ENCODE measurements around the gene AOAH. TPM values are rescaled to one million over a fixed set of nuclear protein-coding genes. Genes with fewer than 3 reads are reported as not detected.

The AOAH gene
- total and polyA plus RNA-seq, 11 donors: 0.65 to 42.0 (median 1.8) TPM

DNA sequence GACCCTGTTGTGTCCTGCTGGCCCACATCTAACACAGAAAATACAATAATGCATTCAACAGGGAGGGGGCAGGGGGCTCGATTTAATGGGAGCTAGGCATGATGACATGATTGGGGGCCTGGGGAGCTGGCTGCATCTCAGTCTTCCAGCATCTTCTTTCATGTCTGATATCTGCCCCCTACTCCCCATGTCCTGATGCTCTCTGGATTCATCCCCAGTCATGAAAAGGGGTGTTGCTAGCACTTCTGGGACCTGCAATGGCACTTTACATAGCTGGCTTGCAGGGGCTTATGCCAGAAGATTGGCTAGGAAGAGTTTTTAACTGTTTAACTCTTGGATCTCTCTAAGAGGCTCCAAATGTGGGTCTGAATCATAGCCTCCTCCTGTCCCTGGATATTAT is 94.9 kb downstream of the AOAH start:
- intact Hi-C loops (cut with DNase I): no loop called here
- peaks cover 0 to 42% (median 0%) of the 10 kb centered on the region in 9 donors for H3K36me3 ChIP-seq
- no peak for DNase-seq
- no peak for ATAC-seq
- TF ChIP-seq, protein P1, sequence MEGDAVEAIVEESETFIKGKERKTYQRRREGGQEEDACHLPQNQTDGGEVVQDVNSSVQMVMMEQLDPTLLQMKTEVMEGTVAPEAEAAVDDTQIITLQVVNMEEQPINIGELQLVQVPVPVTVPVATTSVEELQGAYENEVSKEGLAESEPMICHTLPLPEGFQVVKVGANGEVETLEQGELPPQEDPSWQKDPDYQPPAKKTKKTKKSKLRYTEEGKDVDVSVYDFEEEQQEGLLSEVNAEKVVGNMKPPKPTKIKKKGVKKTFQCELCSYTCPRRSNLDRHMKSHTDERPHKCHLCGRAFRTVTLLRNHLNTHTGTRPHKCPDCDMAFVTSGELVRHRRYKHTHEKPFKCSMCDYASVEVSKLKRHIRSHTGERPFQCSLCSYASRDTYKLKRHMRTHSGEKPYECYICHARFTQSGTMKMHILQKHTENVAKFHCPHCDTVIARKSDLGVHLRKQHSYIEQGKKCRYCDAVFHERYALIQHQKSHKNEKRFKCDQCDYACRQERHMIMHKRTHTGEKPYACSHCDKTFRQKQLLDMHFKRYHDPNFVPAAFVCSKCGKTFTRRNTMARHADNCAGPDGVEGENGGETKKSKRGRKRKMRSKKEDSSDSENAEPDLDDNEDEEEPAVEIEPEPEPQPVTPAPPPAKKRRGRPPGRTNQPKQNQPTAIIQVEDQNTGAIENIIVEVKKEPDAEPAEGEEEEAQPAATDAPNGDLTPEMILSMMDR (IDR thresholded peaks at IDR 0.05): no peak
- TF ChIP-seq POLR2A (IDR thresholded peaks at IDR 0.05): no peak
- H3K4me1 ChIP-seq: peaks cover 0 to 18% (median 0%) of the 10 kb centered on the region in 12 donors
- H3K27ac ChIP-seq: no peak overlapping the region
- WGBS, 4 donors: 33 to 73% (median 54%) methylated on average over 1 of the region's 1 CpG
- H3K4me3 ChIP-seq: no peak overlapping the region
- H3K27me3 ChIP-seq: no peaks in the 10 kb centered on the region
- no peaks in the 10 kb centered on the region for H3K9me3 ChIP-seq

DNA sequence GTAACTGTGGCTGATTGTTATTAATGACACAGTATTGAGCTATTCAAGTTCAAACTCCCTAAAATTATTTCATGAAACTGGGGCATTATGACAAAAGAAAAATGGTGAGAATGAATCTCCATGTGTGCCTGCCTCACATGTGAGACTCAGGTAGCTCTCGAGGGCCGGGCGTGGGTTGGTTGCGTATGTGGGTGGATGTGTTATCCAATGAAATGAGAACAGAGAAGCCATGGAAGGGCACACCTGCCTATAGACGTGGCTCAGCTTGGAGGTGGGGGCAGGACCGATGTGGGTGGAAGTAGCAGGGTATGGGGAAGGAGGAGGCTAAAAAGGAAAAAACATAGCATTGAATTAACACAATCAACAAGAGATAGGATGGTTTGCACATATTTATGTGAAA is 96.5 kb downstream of the AOAH start:
- Histone ChIP-seq H3K4me1 (peaks cover 0 to 31% (median 0%) of the 10 kb centered on the region in 12 donors), H3K27me3 (no peaks in the 10 kb centered on the region), H3K27ac (no peak overlapping the region), H3K4me3 (no peak overlapping the region), H3K36me3 (peaks cover 0 to 34% (median 0%) of the 10 kb centered on the region in 9 donors), H3K9me3 (no peaks in the 10 kb centered on the region)
- 89 to 93% (median 90%) methylated on average over 6 of the region's 6 CpGs for WGBS, 4 donors
- TF ChIP-seq POLR2A (IDR thresholded peaks at IDR 0.05): no peak
- TF ChIP-seq, protein P1 (IDR thresholded peaks at IDR 0.05): no peak
- intact Hi-C loops (cut with DNase I): no loop called here
- no peak for DNase-seq
- no peak for ATAC-seq

DNA sequence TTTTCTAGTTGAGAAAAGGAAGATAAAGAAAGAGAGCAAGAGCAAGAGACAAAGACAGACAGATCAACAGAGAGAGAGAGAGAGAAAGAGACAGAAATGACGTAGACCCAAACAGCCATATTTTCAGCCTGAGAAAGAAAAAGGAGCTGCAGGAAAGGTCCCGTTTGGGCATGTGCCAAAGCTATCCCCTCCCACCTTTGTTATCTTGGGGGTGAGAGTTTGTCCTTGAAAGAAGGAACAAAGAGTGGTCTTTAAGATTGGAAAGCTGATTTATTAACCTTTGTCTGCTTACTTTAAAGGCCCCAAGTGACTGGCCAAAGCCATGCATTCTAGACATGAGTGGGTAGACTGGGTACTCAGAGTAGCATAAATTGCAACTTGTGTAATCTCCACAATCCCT is 98.2 kb downstream of the AOAH start:
- no peak for TF ChIP-seq POLR2A (IDR thresholded peaks at IDR 0.05)
- TF ChIP-seq, protein P1 (IDR thresholded peaks at IDR 0.05): no peak
- 44 to 56% (median 55%) methylated on average over 2 of the region's 2 CpGs for WGBS, 4 donors
- ATAC-seq (no peak), DNase-seq (no peak)
- Histone ChIP-seq H3K27ac (no peak overlapping the region), H3K36me3 (peaks cover 0 to 41% (median 0%) of the 10 kb centered on the region in 9 donors), H3K4me1 (peaks cover 0 to 31% (median 0%) of the 10 kb centered on the region in 12 donors), H3K4me3 (no peak overlapping the region), H3K9me3 (no peaks in the 10 kb centered on the region), H3K27me3 (no peaks in the 10 kb centered on the region)
- intact Hi-C loops (cut with DNase I): no loop called here

DNA sequence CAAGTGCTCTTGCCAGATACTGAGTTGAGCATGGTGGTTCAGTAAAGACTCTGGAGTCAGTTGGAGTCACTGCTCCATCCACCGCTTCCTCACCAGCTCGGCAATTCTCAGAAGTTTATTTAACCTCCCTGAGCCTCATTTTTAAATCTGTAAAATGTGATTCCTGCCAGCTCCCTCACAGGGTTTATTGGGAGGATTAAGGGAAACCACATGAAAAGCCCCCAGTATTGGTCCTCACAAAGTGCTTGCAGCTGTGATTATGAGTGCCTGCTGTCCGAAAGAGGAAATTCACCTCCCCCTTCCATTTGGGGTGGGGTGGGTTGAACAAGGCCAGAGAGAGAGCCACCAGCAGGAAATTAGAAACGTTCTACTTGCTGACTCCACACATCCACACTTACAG is 99.0 kb downstream of the AOAH start:
- peak overlapping the region in 1 of 12 donors; percentile 40 for H3K27ac ChIP-seq

More for the DNA sequence above, 99.0 kb downstream of the AOAH start:
- intact Hi-C loops (cut with DNase I): no loop called here
- no peaks in the 10 kb centered on the region for H3K9me3 ChIP-seq
- H3K4me1 ChIP-seq: peaks cover 0 to 31% (median 0%) of the 10 kb centered on the region in 12 donors
- DNase-seq: no peak
- TF ChIP-seq POLR2A (IDR thresholded peaks at IDR 0.05): no peak
- TF ChIP-seq, protein P1 (IDR thresholded peaks at IDR 0.05): no peak
- no peak overlapping the region for H3K4me3 ChIP-seq
- H3K36me3 ChIP-seq: peaks cover 0 to 36% (median 0%) of the 10 kb centered on the region in 9 donors
- no peak for ATAC-seq
- 44 to 52% (median 48%) methylated on average over 4 of the region's 4 CpGs for WGBS, 4 donors
- no peaks in the 10 kb centered on the region for H3K27me3 ChIP-seq

All from heart left ventricle (tissue), 16 donors.